Choroid plexus epithelial cell (primary cell): Measurements from ENCODE around the gene PHRF1.

Experiments used
- DNase-seq: peaks from one replicate; pipeline ENCODE4 v3.0.0-alpha.2; 2010; ENCODE audit warnings: low read depth
- H3K4me3 ChIP-seq: 2 replicates; pipeline ENCODE4 v1.5.1; 2011; ENCODE audit warnings: low read depth, mild to moderate bottlenecking, control low read depth, low read length, moderate library complexity
- TF ChIP-seq, protein P1 (sequence below): conservative IDR thresholded peaks from 2 replicates; pipeline ENCODE4 v1.5.1; 2011; ENCODE audit warnings: low read depth, mild to moderate bottlenecking, control low read depth, inconsistent platforms, low read length, moderate library complexity

PHRF1 gene

GRCh38 chr11:550746-551085, 25.6 kb upstream of the PHRF1 start:
- TF ChIP-seq, protein P1, sequence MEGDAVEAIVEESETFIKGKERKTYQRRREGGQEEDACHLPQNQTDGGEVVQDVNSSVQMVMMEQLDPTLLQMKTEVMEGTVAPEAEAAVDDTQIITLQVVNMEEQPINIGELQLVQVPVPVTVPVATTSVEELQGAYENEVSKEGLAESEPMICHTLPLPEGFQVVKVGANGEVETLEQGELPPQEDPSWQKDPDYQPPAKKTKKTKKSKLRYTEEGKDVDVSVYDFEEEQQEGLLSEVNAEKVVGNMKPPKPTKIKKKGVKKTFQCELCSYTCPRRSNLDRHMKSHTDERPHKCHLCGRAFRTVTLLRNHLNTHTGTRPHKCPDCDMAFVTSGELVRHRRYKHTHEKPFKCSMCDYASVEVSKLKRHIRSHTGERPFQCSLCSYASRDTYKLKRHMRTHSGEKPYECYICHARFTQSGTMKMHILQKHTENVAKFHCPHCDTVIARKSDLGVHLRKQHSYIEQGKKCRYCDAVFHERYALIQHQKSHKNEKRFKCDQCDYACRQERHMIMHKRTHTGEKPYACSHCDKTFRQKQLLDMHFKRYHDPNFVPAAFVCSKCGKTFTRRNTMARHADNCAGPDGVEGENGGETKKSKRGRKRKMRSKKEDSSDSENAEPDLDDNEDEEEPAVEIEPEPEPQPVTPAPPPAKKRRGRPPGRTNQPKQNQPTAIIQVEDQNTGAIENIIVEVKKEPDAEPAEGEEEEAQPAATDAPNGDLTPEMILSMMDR: no peak
- no peak for DNase-seq
- H3K4me3 ChIP-seq: no peak overlapping the region

DNA sequence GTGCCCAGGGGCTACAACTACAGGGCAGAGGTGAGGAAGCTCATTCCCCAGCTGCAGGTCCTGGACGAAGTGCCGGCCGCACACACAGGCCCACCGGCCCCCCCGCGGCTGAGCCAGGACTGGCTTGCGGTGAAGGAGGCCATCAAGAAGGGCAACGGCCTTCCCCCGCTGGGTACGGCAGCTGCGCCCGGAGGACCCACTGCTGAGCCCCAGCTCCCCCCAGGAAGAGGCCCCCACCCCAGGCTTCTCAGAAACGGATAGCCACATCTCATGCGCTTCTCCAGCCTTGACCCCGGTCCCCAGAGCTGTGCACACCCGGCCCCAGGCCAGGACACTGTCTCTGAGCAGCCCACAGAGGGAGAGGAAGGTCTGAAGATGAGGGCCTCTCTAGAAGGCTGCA, 25.1 kb upstream of the PHRF1 start:
- H3K4me3 ChIP-seq: no peak overlapping the region
- TF ChIP-seq, protein P1: no peak
- no peak for DNase-seq

DNA sequence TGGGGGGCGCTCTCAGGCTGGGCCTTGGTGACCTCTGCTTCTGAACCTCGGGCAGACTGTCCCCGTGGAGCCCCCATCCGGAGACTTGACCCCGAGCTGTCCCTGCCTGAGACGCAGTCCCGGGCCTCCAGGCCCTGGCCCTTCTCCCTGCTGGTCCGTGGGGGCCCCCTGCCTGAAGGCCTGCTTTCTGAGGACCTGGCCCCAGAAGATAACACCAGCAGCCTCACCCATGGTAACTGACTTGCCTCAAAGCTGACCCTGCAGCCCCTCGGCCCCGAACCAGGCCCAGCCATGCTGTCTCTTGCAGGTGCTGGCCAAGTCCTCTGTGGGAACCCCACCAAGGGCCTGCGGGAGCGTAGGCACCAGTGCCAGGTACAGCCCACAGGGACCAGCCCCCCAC, 24.7 kb upstream of the PHRF1 start:
- no peak for DNase-seq
- no peak overlapping the region for H3K4me3 ChIP-seq
- TF ChIP-seq, protein P1: no peak

DNA sequence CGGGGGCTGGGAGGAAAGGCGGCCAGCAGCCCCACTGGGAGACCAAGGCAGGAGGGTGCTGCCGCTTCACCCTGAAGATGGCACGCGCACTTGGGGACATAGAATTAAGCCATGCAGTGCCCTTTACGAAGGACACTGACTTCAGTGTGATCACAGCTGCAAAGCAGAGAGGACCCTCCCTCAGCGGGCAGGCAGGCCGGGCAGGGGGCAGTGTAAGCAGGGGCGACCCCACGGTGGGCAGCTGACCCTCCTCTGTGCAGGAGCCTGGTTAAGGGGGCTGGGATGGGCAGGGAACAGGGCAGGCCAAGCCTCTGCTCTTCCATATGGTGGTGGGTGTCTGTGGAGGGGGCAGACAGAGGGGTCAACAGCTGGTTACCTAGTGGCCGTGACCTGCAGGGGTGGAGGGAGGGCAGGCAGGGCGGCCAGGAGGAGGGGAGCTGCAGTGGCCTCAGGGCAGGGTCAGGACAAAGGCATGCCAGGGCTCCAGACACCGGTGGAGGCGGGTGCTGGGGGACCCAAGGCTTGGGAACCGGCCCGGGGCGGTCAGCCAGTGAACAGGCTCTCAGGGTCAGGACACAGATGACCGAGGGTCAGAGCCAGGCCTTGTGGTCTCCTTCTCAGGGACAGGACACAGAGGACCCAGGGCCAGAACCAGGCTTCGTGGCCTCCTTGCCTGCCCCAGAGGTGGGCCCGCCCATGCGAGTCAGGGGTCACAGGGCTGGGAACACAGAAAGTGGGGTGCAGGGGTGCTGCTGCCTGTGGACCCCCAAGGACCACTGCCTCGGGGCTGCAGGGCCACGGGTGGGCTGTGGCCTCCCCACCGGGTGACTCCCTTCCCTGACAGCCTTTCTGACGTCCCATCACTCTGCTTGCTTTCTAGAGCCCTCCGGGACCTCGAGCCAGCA, 22.9 kb upstream of the PHRF1 start:
- TF ChIP-seq, protein P1: no peak
- no peak for DNase-seq
- no peak overlapping the region for H3K4me3 ChIP-seq

DNA sequence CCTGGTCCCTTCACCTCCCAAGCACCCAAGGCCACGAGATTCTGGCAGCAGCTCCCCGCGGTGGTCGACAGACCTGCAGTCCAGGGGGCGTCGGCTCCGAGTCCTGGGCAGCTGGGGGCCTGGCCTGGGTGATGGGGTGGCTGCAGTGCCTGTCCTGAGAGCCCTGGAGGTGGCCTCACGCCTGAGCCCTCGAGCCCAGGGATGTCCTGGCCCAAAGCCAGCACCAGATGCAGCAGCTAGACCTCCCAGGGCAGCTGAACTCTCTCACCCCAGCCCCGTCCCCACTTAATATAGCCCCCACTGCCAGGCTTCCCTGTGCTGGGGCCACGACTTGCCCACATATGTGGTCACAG, 22.3 kb upstream of the PHRF1 start:
- TF ChIP-seq, protein P1: no peak
- no peak overlapping the region for H3K4me3 ChIP-seq
- DNase-seq: no peak

DNA sequence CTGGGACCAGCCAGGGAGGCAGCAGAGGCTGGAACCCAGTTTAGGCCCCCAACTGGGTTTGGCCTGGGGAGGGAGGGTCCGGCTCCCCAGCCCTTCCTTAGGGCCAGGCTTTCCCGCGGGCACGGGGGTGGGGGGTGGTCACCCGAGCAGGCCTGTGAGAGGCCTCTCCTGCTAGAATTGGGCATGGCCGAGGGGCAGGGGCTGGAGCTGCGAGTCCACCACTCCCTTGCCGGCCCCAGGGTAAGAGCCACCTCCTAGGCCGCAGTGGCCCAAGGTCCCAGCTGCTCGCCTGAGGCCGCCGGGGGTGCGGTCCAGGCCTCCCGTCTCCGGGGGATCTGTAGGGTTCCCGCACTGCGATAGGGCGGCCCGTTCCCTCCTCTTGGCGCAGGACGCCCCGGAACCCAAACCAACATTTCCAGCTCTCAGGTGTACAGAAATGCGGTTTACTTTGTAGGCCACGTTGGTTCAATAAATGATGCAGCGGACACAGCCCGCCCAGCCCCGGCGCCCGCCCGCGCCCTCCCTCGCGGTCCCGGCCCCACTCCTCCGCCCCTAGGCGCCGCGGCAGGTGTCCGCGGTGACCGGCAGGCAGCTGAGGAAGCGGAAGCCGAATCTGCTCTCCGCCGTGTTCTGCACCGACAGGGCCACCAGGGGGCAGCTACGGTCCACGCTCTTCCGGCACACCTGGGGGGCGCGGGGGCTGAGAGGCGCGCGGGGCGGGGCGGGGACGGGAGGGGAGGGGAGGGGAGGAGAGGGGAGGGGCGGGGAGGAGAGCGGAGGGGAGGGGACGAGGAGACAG, 21.6 kb upstream of the PHRF1 start:
- no peak overlapping the region for H3K4me3 ChIP-seq
- TF ChIP-seq, protein P1: peak; percentile 64
- peak; percentile 52 for DNase-seq
